SK-N-MC (cell line): ENCODE results near the gene ZKSCAN2.

Experiments
- EZH2 ChIP-seq: fragments of 200-600 bp; sonication (generic); IDR thresholded peaks from one replicate; pipeline ENCODE4 v1.6.1; 2017; ENCODE audit warnings: antibody characterized with exemption
- POLR2AphosphoS5 ChIP-seq: IDR thresholded peaks from 2 replicates; pipeline ENCODE4 v1.6.1; 2012; ENCODE audit warnings: mild to moderate bottlenecking, low read depth, low read length, borderline replicate concordance

DNA sequence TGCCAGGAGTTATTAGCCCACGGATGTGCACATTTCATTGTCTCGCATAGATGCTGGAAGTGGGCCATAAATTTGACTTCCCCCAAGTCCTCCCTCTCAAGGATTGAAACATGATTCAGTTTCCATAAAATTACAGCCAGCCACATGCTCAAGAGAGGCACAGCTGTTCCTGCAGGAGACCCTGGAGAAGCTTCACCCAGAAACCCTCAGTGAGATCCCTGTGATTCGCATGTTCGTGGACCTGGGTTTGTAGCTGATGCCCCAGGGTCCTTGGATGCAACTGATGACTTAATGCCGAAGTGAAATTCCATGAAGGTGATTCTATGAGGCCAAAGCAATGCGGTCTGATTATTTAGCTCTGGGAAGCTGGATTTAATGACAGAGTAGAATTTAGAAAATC, 65.5 kb downstream of the ZKSCAN2 start:
- no peak for TF ChIP-seq POLR2AphosphoS5
- TF ChIP-seq EZH2: no peak
